Limb (tissue), 2 donors: ENCODE data around the gene GRB10.
"Not testable (repeated sequence)": the region's sequence is repeated elsewhere in the genome, so short reads cannot be mapped to it uniquely, and the experiment has no call there.

Source experiments
- DNase-seq, 2 donors: peaks; one replicate each; pipeline ENCODE4 v3.0.0-alpha.2; 2016; ENCODE audit errors: extremely low spot score in 2 of 2

GRB10 gene

DNA sequence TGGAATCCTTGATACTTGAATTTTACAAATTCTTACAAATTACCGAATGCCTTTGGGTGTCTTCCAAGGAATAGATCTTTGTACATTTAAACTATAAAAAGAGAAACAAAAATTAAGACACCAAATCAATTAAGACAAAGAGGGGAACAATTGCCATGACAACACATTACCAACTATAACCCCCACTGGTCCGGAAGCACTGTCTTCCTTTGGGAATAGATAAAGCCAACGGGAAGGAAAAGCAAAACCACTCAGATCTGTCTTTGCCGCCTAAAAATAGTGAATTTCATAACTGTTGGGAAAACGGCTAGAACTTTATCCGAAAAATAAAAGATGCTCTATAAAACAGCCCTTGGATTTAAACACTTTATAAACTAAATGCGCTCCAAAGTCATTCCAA lies 37.4 kb downstream of the GRB10 start:
- no peak for DNase-seq

DNA sequence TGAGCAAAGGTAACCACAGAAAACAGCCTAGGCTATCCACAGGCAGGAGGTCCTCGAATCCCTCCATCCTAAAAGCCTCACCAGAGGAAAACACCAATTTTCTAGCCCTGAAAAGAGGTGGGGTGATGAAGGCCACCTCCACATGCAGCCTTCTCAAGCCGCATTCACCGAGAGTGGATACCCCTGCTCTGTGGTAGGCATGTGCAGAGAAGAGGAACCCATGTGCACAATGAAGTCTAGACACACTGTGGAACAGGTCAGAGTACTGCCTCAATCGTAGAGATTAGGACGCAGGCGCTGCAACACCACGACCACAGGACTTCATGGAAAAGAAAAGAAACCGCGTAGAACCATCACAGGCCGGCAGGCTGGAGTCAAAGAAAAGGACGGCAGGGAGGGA lies 38.8 kb downstream of the GRB10 start:
- DNase-seq, result no peak

DNA sequence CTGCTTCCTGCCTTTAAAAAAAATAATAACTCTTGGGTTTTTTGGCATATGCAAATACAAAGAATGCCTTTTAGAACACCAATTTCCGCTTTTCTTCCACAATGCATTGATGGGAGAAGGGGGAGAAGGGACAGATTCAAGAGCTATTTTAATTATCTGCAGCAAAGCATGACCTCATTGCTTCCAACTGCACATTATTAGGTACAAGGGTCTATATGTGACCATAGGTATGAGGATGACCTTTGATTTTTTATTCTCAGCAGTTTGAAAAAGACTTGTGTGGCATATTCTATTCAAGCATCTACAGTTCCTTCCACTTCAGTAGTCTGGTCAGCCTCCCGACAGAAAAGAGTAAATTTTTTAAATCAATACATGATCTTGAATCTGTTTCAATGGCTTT lies 39.7 kb downstream of the GRB10 start:
- DNase-seq, result no peak

DNA sequence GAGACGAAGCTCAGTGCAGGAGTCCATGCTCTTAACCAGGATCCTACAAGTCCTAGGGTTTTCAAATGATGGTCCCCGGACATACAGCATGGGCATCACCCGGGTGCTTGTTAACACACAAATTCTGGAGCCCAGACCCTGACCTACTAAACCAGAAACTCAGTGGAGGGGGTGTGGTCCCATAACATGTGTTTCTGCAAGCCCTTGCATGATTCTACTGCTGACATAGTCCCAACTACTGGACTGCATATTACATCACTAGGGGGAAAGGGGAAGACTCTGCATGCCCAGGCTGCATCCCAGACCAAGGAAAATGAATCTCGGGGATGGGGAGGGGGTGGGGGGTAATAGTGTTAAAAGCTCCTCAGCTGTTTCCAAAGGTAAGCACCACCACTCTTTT lies 40.3 kb downstream of the GRB10 start:
- DNase-seq, result no peak

DNA sequence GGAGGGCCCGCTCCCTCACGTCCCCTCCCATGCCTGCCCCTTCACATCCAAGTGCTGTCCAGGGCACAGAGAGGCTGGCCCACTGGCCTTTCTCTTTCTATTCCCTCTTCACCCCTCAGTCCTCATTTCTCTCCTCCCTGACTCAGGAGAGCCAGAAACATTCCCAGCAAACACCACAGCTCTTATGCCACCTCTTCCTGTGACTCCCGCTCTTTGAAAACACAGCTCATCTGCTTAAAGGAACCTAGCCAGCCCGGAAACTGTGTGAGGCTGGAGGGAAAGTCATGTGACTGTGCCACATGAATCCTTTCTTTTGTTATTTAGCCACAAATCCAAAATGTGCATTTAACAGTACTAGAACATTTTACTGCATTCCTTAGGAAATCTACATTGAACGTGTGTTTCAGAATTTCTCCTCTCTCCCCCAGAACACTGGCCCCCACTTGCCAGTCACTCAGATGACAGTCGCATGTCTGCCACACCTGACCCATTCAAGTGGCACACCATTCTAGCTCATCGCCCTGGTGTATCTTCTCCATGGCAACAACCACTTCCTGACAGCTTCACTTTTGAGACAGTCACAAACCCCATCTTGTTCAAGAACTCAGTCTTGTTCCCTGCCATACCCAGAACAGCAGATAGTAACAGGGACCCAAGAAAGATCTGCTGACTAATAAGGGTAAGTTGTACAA lies 42.8 kb downstream of the GRB10 start:
- no peak for DNase-seq

DNA sequence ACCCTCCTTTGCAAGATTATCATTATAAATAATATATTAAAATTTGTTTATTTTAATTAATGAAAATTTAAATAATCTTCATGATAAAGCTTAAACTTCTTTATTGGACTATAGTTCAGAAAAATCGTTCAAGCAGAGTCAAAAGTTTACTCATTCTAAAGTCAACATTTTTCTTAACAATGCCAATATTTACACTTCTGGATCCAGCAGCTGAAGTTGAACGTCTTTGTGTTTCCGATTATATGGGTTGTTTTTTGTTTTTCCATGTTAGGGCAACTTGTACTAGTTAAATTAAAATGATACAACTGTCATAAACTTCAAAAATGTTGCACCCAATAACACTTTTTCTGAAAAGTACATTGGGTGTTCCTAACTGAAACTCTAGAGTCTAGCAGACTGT lies 43.8 kb downstream of the GRB10 start:
- no peak for DNase-seq

DNA sequence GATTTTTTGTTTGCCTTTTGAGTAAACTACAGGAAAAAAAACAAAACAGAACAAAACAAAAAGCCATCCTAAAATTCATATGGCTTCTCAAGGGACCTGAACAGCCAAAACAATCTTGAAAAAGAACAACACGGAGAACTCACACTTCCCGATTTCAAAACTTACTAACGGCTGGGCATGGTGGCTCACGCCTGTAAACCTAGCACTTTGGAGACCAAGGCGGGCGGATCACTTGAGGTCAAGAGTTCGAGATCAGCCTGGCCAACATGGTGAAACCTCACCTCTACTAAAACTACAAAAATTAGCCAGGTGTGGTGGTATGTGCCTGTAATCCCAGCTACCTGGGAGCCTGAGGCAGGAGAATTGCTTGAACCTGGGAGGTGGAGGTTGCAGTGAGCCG lies 46.9 kb downstream of the GRB10 start:
- DNase-seq, result not testable (repeated sequence)

DNA sequence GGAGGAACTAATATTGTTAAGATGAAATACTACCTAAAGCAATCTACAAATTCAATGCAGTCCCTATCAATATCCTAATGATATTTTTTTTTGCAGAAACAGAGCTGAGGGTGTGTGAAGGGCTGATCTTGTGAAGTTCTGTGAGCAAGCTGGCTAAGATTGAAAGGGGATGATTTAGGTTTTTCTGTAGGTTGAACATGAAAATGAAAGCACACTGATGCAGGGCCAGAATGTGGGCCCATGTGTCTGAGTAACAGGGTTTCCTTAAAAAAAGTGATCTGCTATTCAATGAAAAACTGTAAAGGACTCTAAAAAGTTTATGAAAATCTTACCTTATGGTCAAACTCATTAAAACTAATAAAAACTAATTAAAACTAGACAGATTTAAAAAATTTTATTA lies 47.4 kb downstream of the GRB10 start:
- no peak for DNase-seq

DNA sequence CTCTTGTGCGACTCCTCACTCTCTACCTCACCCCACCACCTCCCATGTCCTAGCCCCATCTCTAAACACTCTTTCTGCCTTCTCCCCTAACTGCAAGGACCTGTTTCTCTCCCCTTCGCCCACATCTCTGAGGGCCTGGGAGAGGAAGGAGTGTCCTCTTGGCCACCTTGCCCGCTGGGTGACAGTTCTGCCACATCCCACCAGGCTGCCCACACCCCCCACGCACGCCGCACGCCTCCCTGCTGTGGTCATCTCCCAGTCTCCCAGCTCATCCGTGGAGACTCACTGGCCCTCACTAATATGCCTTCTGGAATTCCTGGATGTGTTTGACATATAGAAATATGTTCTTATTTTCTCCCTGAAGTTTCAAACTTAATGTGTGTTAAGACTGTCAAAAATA lies 48.5 kb downstream of the GRB10 start:
- DNase-seq, result no peak

DNA sequence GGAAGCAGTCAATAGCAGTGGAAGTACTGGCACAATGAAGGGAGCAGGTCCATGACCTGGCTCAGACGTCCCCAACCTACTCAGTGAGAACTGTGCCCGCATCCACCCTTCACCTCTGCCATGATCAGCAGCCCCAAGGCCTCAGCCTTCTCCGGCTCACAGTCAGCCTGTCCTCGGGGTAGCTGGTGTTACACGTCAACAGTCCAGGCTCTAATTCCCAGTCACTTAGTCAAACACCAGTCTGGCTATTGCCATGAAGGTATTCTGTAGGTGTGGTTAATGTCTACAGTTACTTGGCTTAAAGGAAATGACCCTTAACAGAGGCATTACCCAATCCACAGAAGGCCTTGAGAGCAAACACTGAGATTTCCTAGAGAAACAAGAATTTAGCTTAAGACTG lies 49.1 kb downstream of the GRB10 start:
- DNase-seq, result peak in 1 of 2 donors; percentile 15

DNA sequence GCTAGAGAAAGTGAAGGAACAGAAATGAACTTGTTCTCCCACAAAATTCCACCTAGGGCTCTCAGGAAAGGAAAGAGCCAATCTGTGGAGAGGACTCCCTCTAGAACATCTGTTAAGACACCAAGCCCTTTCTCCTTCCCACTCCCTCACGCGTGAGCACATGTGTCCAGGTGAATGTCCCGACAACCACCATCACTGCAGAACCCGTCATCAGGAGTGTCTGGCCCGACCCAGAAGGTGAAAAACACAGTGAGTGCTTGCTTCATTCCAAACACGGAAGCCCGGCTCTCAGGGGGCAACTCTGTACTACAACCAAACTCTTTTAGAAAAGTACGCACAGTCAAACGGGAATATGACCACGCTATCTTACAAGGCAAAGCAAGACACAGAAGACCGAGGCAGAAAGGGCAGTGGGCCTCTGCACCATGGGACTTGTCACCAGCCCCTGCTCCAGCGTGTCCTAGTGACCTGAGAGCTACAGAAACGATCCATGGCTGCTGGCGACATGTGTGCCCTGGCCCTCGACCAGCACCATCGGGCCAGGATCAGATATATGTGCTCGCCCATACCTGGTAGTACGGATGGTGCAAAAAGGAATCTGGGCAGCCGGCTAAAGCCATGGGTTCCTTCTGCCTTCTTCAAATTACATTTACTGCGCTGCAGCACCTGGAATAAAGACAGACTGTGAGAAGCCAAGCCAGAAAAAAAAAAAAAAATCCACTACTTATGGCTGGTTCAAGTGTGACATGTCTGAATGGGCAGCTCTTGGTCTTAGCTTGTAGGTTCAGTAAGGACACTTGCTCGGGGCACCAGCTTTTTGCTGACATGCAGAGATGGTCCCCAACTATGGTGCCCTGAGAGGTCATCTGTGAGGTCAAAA lies 50.8 kb downstream of the GRB10 start:
- DNase-seq, result no peak

DNA sequence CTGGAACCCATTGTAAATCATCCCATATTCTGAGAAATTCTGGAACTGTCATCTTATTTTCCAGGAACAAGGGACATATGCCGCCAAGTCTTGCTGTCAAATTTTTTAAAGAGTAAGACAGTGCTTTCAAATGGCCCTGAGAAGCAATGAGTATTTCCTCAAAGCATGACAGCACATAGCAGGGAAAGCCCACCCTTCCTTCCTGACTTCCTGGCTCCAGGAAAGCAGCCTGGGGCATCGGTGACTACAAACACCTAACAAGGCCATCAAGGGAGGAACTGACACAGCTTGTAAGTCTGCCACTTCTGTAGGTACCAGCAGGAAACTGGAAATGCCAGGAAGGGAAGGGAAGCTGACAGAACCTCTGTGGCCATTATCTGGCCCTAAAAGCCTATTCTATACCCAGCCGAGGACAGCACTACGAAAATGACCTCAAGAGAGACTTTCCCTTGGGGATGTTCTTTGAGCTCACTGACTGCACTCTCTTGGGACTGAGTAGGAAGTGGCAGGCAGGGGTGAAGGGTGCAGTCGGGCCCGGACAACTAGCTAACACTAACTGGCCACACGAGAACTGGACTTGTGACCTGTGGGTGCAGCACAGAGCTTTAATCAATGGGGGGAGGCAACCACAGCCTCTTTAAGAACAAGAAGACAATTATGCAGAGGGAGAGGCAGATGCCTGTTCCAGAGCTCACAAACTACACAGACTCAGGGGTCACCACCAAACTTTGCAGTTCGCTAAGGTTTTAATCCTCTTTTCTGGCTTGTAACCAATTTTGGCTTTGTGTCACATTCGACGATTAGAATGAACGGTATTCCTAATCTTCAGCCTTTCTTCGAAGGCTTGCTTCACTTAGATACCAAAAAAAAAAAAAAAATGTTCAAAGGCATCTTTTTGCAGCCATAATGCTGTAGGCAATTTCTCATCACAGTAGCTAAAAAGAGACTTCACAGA lies 52.0 kb downstream of the GRB10 start:
- peak in 1 of 2 donors; percentile 14 for DNase-seq

DNA sequence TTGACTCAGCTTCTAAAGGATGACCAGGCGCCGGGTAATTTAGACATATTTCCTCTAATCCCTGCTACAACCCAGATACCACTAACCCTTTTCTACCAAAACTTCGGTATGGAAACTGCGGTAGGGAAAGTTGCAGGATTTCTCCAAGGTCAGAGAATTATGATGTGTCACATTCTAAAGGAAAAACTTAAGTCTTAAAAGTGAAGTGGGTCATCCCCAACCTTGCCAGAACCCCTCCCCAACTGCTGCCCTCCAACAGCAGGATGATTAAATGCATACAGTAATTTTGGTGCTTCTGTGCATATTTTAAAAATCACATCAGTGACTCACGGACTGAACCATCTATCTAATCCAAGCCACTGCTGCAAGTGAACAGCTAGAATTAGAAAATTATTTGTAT lies 52.7 kb downstream of the GRB10 start:
- DNase-seq, result no peak

DNA sequence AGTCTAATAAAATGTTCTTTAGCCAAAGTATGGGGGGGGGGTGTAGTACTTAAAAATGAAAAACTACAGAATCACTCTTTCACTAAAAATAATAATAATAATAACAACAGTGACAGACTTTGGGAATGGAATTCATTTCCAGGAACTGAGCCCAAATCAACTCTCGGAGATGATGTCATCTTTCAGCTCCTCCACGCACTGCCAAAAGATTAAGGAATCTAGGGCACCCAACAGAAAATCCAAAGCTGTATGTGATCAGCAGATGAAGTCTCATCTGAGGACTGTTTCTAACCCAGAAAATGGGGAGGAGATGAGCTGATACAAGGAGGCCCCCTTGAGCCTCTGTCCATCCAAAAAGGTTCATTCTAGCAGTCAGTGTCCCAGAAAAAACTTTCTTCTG lies 54.5 kb downstream of the GRB10 start:
- DNase-seq, result no peak

DNA sequence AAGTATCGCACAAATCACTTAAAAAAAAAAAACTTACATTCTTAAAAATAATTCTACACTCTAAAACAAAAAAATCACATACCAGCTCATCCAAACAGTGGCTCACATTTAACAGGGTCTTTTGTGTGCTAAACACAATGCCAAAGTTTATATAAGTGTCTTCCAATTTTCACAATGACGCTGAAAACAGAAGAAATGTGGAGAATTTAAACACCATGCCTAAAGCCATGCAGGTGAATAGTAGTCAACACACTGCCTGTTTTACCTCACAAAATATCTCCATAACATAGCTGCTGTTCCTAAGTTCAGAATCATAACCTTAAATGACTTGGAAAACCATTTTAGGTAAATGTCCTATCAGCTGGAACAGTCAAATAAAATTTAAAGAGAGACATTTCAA lies 55.0 kb downstream of the GRB10 start:
- DNase-seq, result no peak

DNA sequence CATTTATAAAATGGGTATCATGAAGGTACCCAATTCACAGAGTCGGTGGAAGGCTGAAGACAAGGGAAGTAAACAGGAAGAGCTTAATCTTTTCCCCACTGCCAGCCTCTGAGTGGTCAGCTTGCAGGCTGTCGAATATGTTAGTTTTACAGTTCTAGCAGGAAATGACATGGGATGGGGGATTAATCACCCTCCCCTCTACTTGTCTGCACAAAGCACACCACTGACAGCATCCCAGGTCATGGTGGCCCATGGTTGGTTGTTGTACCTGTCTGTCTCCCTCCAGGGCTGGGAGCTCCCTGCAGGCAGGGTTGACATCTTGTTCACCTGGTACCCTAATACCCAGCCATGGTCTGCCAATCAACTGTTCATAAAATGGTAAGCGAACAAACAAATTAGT lies 55.6 kb downstream of the GRB10 start:
- DNase-seq, result peak in 1 of 2 donors; percentile 18

DNA sequence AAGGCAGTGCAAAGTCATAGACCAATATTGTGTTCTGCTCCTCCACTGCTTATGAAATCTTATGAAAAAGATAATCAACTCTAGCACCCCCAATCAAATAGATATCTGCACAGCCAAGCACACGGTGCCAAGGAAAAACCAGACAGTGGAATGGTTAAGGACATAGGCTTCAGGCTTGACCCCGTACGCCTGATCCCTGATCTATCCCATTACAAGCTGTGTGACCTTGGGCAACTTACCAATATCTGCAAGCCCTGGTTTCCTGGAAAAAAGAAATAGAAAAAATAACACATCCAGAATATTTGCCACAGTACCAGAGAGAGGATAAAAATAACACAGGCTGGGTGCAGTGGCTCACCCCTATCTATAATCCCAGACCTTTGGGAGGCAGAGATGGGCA lies 56.9 kb downstream of the GRB10 start:
- DNase-seq, result no peak

DNA sequence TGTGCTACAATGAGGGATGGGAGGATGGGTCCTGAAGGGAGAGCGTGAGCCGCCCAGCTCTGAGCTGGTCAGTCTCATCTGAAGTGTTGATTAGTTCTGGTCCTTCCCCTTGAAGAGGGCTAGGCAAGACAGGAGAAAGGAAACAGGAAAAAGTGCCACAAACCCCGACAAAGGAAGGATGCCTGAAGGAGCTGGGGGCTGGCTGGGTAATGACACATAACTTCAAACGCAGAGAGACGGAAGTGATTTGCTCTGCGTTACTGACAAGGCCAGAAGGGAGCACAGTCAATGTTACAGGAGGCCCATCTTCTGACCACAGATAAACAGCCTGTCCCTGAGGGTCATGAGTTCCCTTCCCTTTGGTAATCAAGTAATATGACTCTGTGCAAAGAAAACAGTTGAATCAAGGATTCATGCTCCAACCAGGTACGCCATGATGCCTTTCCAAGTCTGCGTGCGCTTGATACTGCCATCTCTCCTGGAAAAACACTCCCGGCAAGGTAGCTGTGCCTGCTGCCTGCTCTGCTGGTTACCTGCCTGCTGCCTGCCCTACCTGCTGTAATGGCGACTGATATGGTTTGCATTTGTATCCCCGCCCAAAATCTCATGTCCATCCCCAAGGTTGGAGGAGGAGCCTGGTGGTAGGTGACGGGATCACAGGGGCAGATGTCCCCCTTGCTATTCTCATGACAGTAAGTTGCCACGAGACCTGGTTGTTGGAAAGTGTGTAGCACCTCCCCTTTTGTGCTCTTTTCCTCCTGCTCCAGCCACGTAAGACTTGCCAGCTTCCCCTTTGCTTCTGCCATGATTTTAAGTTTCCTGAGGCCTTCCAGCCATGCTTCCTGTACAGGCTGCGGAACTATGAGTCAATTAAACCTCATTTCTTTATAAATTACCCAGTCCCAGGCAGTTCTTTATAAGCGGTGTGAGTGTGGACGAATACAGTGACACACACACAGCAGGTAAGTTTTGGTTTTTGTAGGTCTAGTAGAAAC lies 57.9 kb downstream of the GRB10 start:
- DNase-seq, result no peak

DNA sequence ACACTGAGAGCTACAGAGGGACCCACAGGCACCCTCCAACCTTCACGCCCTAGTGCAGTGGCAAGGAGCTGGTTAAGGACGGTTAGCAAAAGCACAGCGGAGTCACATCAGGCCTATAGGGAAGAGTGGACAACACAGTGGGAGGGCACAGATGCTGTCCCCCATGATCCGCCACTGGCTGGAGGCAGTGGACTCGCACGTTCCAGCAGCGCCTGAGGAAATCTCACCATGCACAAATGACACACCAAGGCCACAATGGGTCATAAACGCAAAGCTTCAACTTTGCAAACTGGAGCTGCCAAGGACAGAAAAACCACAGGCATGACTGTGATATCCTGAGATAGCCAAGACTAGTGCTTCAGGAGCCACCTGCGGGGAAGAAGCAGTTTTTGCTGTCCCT lies 58.8 kb downstream of the GRB10 start:
- peak in 1 of 2 donors; percentile 20 for DNase-seq

DNA sequence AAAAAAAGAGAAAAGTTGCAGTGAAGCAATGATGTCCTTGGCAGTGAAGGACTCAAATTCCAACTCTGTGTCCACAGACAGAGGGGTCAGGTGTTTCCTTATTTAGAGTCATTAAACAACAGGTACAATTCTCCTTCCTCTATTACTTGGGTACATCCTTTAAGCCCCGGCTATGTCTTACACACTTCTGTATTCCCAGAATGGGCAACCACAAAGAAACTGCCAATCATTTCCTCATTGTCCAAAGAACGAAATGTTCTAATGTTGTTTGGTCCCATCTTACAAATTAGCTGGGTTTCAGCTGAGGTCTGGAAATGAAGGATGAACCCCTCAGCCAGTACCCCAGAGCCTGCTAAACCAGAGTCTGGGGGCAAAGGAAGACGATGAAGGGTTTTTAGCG lies 59.5 kb downstream of the GRB10 start:
- DNase-seq, result no peak
